Activated CD4-positive, alpha-beta T cell treated with anti-CD3 and anti-CD28 coated beads, Interleukin-10, Interleukin-2, amounts not matched to agents 100 ng/mL and 50 ng/mL, durations not matched to agents 16 hours and 8 hours (primary cell): Measurements from ENCODE around the gene TMEFF1.
"Not testable (repeated sequence)": the region's sequence is repeated elsewhere in the genome, so short reads cannot be mapped to it uniquely, and the experiment has no call there.

ENCODE experiments used
- DNase-seq: peaks from one replicate; pipeline ENCODE4 v3.0.0-alpha.2; 2020

TMEFF1 gene

GRCh38 chr9:100499460-100499859 lies 26.5 kb downstream of the TMEFF1 start:
- DNase-seq, result no peak

- no peak for DNase-seq
Measured at GRCh38 chr9:100499866-100500265, 26.9 kb downstream of the TMEFF1 start.

- peak; percentile 74 for DNase-seq
Measured at GRCh38 chr9:100505564-100506159, 32.7 kb downstream of the TMEFF1 start.

- DNase-seq, result not testable (repeated sequence)
Measured at GRCh38 chr9:100507350-100507749, 34.4 kb downstream of the TMEFF1 start.

- DNase-seq, result no peak
Measured at GRCh38 chr9:100511205-100511604, 38.3 kb downstream of the TMEFF1 start.

- DNase-seq, result no peak
Measured at GRCh38 chr9:100515578-100516494, 42.9 kb downstream of the TMEFF1 start.

GRCh38 chr9:100521282-100521681 lies 48.3 kb downstream of the TMEFF1 start:
- DNase-seq, result no peak

- DNase-seq, result no peak
Measured at GRCh38 chr9:100525563-100525962, 52.6 kb downstream of the TMEFF1 start.

GRCh38 chr9:100527180-100527794 lies 54.3 kb downstream of the TMEFF1 start:
- not testable (repeated sequence) for DNase-seq

- no peak for DNase-seq
Measured at GRCh38 chr9:100534401-100534800, 61.5 kb downstream of the TMEFF1 start.

GRCh38 chr9:100540327-100540726 lies 67.4 kb downstream of the TMEFF1 start:
- no peak for DNase-seq

- no peak for DNase-seq
Measured at GRCh38 chr9:100549048-100549447, 76.1 kb downstream of the TMEFF1 start.

GRCh38 chr9:100554935-100555401 lies 82.0 kb downstream of the TMEFF1 start:
- DNase-seq, result no peak

- no peak for DNase-seq
Measured at GRCh38 chr9:100555471-100555870, 82.5 kb downstream of the TMEFF1 start.

GRCh38 chr9:100557053-100557452 lies 84.1 kb downstream of the TMEFF1 start:
- DNase-seq, result no peak

GRCh38 chr9:100561256-100561655 lies 88.3 kb downstream of the TMEFF1 start:
- DNase-seq, result no peak

GRCh38 chr9:100567856-100568255 lies 94.9 kb downstream of the TMEFF1 start:
- no peak for DNase-seq

- DNase-seq, result no peak
Measured at GRCh38 chr9:100573655-100574260, 100.8 kb downstream of the TMEFF1 start.

- DNase-seq, result no peak
Measured at GRCh38 chr9:100575006-100575405, 102.1 kb downstream of the TMEFF1 start.

- no peak for DNase-seq
Measured at GRCh38 chr9:100575765-100576386, 102.9 kb downstream of the TMEFF1 start.

GRCh38 chr9:100577776-100578448 lies 105.0 kb downstream of the TMEFF1 start, which contains the start of gene CAVIN4:
CAVIN4 (plus strand) TSS chr9:100578079; CDS start chr9:100578144, 65 bp downstream.
- DNase-seq, result no peak

- no peak for DNase-seq
Measured at GRCh38 chr9:100578610-100579009, 105.7 kb downstream of the TMEFF1 start.
